HG03439 (cell line): Measurements from ENCODE around the gene PTPRN2.

ENCODE experiments used
- ATAC-seq: cut with Tn5 transposase; IDR thresholded peaks from one replicate; pipeline ENCODE4 v1.9.1; 2021; ENCODE audit warnings: mild to moderate bottlenecking, moderate library complexity; ENCODE audit not compliant: unreplicated experiment

PTPRN2 gene

DNA sequence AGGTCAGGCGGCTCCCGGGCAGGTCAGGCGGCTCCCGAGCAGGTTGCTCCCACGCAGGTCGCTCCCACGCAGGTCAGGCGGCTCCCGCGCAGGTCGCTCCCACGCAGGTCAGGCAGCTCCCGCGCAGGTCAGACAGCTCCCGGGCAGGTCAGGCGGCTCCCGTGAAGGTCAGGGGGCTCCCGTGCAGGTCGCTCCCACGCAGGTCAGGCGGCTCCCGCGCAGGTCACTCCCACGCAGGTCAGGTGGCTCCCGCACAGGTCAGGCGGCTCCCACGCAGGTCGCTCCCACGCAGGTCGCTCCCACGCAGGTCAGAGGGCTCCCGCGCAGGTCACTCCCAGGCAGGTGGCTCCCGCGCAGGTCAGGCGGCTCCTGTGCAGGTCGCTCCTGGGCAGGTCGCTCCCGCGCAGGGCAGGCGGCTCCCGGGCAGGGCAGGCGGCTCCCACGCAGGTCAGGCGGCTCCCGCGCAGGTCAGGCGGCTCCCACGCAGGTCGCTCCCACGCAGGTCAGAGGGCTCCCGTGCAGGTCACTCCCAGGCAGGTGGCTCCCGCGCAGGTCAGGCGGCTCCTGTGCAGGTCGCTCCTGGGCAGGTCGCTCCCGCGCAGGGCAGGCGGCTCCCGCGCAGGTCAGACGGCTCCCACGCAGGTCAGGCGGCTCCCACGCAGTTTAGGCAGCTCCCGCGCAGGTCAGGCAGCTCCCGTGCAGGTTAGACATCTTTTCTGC, 30.7 kb downstream of the PTPRN2 start:
- ATAC-seq: no peak

DNA sequence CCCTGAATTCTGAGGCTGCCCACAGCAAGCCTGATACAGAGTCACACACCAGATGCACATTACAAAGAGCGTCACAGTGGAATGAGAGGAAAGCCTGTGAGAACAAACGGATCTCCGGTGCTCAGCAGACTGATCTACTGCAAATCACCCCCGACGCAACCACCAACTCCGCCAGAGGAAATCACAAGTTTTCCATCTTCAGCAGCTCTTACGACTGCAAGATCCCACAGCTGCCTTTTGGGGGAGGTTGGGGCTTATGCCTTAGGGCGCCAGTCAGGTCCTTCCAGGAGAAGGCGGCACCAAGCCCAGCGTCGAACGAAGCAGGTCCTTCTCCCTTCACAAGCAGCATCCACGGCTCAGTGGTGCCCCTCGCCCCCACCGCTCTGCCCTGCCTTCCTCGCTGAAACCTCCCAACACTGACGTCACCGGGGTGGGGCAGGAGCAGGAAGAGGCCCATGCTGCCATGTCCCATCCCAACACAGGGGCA, 32.5 kb downstream of the PTPRN2 start:
- no peak for ATAC-seq

DNA sequence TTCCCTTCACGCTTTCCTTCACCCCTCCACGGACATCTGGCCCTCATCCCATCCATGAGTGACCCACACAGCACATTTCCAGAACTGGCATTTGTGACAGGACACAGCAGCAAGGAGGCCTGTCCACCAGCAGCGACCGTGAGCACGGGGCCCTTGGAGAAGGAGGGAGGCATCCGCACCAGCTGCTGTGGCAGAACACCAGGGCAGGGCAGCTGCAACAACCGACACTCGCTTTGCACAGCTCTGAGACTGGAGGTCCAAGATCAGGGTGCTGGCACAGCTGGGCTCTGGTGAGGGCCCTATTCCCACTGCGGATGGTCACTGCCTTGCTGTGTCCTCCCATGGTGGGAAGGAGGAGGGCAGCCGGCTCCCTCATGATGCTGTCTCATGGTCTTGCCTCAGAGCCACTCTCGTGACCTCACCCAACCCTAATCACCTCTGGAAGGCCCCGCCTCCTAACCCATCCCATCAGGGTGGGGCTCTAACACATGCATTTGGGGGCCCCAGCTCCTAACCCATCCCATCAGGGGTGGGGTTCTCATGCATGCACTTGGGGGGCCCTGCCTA, 36.7 kb downstream of the PTPRN2 start:
- no peak for ATAC-seq

DNA sequence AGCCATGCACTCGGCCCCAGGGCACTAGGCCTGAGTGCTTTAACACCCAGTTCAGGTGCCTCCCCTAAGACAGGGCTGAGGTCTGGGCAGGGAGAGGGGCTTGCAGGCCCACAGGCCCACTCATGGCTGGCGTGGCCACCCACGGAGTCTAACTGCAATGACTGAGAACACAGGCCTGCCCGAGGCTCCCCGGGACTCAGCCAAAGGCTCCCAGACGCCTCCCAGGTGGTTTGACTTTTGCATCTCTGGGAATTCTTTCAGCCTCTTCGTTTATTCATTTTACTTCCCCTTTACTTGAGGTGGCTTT, 37.3 kb downstream of the PTPRN2 start:
- ATAC-seq: no peak

DNA sequence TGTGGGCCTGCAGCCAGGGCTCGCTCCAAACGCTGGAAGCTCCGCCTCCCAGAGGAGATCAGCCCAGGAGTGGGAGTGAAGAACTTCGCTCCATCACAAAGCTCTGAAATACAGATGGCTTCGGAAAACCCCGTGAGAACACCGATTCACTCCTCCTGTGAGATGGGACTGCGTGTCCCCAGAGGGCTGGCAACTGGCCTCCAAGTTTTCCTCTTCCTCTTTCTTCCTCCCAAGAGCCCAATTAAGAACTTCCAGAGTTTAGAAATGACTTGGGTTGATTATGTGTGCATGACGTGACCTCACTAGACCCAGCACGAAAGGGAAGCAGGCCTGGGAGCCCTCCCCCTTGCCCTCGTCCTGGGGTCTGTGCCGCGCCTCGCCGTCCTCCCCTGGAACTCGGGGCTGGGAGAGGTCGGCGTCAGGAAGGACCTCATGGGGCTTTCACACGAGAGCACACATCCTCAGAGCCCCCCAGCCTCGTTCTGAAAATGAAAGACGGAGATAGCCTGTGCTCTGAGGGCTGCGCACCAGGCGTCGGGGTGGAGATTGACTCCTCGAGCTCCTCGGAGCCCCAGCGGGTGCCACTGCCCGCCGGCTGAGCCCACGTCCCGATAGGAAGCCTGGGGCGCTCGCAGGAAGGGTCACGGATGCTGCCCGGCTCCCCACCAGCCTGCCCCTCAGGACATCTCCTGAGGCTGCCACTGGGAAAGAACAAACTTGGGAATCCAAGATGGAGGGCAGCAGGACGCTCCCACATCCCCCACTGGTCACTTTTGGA, 37.8 kb downstream of the PTPRN2 start:
- no peak for ATAC-seq

DNA sequence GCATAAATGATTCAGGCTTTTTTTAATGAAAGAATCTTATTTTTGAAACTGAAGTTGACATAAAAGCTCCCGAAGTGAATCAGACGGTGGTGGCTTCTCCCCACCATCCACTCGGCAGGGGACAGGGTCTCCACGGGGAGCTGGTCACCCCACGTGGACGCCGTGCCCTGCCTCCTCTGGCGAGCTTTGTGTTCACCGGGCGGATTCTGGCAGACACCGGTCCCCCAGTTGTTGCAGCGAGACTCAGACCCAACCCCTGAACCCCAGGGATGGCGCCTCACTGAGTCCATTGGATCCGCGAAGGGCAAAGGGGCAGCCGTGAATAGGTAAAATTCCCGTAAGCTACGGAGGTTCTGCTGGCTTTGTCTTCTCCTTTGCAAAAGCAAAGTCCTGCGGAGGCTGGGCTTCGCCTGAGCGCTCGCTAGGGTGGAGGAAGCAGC, 38.4 kb downstream of the PTPRN2 start:
- no peak for ATAC-seq

DNA sequence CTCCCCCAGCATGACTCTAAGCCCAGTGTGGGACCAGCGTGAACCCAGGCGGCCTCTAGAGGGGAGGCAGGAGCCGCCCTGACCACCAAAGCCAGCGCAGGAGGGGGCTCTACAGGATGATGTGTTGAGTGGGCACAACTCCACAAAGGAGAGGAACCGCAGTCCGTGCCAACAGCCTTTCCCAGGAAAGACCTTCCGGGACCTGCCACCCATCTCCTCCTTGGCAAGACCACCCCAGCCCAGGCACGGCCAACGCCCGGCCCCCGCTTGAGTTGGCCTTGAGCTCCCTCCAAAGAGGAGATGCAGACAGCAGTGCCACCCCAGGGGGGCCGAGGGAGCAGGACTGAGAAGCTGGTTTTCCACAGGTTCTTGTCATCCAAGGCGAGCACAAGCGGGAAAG, 38.9 kb downstream of the PTPRN2 start:
- no peak for ATAC-seq

DNA sequence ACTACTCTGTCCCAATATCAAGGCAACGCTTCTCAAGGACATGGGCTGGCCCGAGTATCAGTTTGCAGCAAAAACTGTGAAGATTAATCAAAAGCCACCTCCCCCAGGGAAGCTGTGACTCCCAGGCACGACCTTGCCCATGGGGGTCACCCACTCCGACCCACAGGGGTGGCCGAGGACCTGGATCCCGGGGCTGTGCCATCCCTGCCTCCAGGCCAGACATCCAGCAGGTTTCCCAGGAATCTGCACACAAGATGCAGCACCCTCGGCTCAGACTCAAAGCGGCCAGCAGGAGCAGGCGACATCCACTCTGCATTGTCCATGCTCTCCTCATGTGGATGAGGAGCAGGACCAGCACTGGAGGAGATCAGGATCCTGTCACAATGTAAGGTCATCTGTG, 39.8 kb downstream of the PTPRN2 start:
- ATAC-seq: no peak

DNA sequence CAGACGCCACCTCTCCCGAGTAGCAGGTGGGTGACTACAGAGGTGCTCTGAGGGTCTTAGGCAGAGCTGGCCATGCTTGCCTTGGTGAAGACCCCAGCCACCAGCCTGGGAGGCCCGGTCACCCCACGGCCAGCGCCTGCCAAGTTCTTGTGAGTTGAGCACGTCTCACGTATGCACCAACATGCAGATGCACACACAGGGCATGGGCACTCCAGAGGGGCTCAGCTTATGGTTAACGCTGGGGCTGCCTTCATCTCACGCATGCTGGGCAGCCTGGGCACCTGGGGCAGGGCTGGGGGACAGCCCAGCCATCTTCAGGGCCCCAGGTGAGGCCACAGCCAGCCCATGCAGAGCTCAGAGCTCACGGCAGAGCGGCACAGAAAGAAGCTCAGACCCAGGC, 41.0 kb downstream of the PTPRN2 start:
- ATAC-seq: no peak

DNA sequence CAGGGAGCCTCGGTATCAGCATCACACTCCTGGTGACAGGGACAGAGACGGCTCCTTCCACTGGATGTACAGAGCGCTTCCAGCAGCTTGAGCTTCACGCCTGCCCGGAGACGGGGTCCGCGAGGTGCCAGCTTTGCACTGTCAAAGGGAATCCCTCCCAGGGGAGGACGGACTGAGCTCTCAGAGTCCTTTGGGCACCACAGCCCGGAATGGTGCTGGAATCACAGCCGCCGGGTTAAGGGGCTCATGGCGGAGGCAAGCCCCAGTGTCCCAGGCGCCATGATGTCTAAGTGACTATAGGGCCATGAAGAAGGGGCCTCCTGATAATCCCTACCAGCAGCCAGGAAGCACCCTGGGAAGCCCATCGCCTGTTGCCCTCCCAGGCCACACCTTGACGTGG, 41.4 kb downstream of the PTPRN2 start:
- no peak for ATAC-seq

DNA sequence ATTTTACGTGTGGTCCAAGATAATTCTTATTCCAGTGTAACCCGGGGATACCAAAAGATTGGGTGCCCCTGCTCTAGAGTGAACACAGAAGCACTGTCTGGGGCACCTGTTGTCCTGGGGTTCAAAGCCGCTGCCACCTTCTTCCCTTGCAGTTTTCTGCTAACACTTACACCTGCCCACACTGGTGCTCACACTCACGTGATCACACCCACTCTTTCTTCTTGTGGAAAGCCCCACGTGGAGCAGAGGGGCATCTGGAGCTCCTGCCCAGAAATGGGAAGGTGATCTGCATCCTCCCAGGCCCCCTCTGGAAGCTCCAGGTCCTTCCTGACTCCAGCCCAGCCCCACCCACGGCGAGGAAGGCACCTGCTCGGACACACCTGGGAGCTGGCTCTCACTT, 42.9 kb downstream of the PTPRN2 start:
- no peak for ATAC-seq

DNA sequence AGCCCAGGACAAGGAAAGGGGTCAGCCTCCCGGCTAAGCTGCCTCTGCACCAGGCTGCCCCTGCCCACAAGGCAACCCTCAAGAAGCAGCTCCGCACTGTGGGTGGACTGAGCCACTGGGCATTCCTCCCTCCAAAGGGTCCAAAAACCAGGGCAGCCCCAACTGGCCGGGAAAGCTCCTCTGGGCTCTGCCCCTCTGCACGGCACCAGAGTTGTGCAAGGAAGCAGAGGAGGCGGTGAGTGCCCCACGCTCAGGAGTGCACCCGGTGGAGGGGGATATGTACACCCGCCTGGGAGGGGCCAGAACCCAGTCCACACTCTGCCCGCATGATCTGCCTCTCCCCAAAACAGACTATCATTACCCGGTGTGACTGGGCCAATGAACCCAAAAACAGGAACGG, 43.8 kb downstream of the PTPRN2 start:
- ATAC-seq: no peak

DNA sequence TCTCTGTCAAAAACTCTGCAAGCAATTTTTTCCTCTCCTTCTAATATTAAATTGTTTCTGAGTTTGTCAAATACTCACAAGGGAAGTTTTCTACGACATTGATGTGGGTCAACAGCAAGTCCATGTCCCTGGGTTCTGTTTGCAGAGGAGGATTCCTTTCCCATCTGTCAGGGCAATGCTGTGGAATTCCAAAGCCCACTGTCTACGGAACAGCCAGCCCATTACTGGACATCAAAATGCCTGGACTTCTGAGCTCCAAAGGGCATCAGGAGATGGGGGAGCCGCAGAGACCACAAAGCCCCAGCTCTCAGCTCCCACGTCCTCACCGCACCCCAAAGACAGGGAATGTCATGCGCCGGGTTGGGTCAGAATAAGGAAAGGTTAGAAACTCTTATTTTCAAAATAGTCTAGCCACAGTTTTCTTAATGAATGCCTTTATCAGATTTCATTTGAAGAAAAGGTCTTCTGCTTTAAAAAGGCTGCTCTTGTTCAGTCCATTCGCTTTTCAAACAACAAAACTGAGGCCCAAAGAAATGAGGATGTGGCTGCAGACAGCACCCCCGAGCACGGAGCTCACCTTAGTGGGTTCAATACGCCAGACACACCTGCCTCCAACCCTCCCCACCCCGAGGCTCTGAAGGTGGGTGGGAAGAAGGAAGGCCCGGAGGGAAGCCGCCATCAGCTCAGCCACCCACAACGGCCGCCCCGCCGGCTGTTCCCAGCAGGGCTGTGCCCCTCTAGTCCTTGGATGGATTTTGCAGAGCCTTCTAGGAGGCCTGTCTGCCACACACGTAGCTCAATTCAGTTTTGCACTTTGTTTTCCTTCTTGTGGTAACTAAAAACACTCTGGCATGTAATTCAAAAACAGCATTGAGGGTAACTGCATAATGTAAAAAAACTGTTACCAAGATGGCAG, 44.7 kb downstream of the PTPRN2 start:
- no peak for ATAC-seq

DNA sequence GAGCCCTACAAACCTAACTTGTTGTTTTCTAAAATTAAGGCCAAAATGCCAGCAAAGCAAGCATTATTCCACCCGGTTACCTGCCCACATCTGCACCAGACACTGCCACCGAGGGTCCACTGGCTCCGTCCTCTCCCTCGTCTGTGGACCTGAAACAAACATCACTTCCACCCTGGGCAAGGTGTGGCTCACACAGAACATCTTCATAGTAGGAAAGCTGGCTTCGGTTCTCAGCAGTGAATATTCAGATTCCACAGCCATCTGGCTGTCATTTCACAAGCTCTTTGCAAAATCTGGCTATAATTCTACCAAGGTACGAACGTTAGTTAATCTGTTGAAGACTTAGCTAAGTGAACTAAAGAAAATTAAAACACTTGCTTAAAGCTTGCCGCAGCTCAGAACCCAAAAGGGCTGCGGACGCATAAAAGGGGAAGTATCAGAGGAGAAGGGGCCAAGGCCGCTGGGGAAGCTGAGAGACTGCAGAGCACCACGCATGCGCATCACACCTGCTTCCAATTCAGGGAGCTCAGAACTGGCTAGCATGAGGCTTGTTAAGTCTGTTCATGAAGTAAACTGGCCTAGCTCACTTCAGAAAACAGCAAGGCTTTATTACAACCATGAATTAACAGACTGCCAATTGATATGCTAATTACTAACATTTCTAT, 46.1 kb downstream of the PTPRN2 start:
- ATAC-seq: no peak

DNA sequence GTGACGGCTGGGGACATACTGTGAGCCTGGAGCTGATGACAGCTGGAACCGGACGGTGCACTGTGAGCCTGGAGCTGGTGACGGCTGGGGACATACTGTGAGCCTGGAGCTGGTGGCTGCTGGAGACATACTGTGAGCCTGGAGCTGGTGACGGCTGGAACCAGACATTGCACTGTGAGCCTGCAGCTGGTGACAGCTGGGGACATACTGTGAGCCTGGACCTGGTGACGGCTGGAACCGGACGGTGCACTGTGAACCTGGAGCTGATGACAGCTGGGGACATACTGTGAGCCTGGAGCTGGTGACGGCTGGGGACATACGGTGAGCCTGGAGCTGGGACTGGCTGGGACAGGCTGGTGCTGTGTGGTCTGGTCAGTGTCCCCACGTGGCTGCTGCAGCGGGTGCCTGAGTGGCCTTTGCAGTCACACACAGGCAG, 47.9 kb downstream of the PTPRN2 start:
- ATAC-seq: no peak

DNA sequence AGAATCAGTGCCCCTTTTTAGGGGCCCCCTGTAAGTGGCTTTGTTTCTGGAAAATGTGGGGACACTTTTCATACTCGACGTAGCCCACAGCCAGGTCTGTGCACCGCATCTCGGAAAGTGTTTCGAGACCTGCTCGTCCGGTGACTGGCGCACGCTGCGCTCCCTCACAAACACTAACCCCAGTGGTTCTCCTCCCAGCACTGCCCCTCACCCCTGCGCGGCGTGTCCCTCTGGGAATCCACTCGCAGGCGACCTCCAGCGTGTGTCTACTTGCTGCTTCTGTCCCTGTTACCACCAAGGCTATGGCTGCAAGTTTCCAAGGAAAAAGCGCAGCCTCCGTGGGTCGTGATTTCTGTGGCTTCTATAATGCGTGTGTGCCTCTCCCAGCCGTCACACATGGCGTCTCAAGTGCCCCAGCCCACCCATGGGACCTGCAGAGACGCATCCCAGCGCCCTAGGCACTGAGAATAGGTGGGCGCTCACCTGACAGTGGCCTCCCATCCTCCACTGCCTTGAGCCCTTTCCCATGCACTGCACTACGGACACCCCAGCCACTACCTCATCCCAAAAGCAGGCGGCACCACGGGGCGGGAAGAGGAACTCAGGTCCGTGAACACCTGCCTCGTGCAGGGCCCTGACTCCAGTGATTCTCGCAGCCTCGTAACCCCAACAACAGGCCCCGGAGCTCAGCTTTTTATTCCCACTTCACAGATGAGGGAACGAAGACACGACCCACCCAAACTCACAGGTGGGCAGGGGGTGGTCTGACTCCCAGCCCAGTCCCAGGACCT, 49.3 kb downstream of the PTPRN2 start:
- no peak for ATAC-seq

DNA sequence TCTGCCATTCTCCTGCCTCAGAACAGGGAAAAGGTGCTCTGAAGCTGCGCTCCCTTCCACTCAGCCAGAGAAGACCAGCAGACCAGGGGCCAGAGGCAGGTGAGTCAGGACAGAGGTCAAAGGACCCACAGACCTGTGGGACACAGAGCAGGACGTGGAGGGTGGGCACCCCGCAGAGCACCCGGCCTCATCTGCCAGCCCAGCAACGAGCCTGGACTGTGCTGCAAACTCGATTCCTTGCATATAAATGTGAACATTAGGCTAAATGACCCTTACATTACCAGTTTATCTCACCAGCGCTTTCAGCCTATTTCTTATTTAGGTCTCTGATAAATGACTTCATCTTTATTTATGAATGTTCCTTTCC, 50.1 kb downstream of the PTPRN2 start:
- ATAC-seq: no peak

DNA sequence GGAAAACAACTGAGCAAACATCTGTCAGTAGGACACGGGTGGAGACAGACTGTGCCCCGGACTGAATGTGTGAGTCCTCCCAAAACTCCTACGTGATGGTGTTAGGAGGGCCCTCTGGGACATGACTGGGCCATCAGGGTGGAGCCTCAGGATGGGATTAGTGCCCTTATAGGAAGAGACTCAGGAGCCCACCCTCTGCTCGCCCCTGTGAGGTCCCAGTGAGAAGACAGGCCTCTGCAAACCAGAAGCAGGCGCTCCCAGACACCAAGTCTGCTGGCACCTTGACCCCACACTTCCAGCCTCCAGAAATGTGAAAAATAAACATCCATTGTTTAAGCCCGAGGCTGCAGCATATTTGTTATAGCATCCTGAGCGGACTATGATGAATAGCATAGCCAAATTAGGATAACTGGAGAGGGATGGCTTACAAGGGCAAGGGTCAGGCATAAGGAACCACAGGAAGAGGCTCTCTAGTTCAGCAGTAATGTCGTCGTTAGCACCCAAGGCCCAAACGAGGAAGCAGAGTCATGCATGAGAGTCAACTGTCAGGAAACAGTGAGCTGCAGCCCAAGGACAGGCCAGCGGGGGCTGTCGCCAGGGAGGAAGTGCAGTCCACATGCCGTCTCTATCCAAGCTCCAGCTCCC, 50.6 kb downstream of the PTPRN2 start:
- ATAC-seq: no peak

DNA sequence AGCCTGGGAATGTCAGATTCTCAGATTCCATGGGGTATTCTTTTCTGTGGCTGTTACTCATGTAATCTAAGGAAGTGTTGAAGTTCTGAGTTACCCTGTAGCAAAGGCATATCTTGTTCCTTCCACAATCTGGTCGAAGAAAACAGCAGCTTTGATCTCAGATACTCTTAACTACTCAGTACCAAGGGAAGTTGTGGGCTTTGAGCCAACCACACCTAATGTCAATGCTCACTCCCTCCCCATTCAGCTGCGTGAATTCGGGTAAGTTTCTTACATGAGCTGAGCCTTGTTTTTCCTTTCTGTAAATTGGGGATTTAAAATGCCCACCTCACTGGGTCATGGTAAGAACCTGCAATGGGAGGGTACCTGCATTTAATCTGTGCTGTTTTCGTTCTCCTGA, 52.5 kb downstream of the PTPRN2 start:
- no peak for ATAC-seq
